A673 (cell line): ENCODE measurements around the gene MRPL1. TPM values are rescaled to one million over a fixed set of nuclear protein-coding genes. Genes with fewer than 3 reads are reported as not detected.

Experiments used
- BruUV-seq: library from RNA; stranded (reverse); fragments of 400-500 nt; replicated peaks from 2 replicates; lab custom pipeline; 2021; lab: Mats Ljungman, UMichigan
- CTCF ChIA-PET: fragments of 300-600 bp; sonication (Branson Sonifier 250); formaldehyde crosslinking; loops from one replicate; lab custom pipeline; 2022; ENCODE audit warnings: antibody characterized with exemption; lab: Charles Lee
- POLR2A ChIA-PET: fragments of 300-600 bp; sonication (Branson Sonifier 250); formaldehyde crosslinking; loops from one replicate; lab custom pipeline; 2022; ENCODE audit warnings: antibody characterized with exemption; ENCODE audit not compliant: low non-redundant PET; lab: Charles Lee
- DNase-seq: peaks from one replicate; pipeline ENCODE4 v3.0.0-alpha.2; 2015; ENCODE audit warnings: low spot score
- H3K27ac ChIP-seq: fragments of 200-600 bp; sonication (generic); 2 replicates; pipeline ENCODE4 v1.5.1; 2016; ENCODE audit warnings: mixed run types, low read depth, mild to moderate bottlenecking, mixed read lengths, antibody characterized with exemption, low read length; ENCODE audit not compliant: poor library complexity, severe bottlenecking
- H3K27me3 ChIP-seq: fragments of 200-600 bp; sonication (generic); replicated peaks from 2 replicates; pipeline ENCODE4 v1.6.1; 2017; ENCODE audit warnings: mixed run types, low read depth, mild to moderate bottlenecking, mixed read lengths, antibody characterized with exemption, low read length; ENCODE audit not compliant: insufficient read depth, poor library complexity
- H3K36me3 ChIP-seq: fragments of 200-600 bp; sonication (generic); 2 replicates; pipeline ENCODE4 v1.6.1; 2016; ENCODE audit warnings: mixed run types, mild to moderate bottlenecking, mixed read lengths, antibody characterized with exemption, low read length; ENCODE audit not compliant: insufficient read depth, poor library complexity, severe bottlenecking
- H3K4me1 ChIP-seq: fragments of 200-600 bp; sonication (generic); 2 replicates; pipeline ENCODE4 v1.6.1; 2017; ENCODE audit warnings: mixed run types, mild to moderate bottlenecking, mixed read lengths, antibody characterized with exemption, low read length; ENCODE audit not compliant: insufficient read depth, poor library complexity, severe bottlenecking
- H3K4me3 ChIP-seq: fragments of 200-600 bp; sonication (generic); 2 replicates; pipeline ENCODE4 v1.5.1; 2016; ENCODE audit warnings: low read depth, mixed run types, mild to moderate bottlenecking, mixed read lengths, low read length; ENCODE audit not compliant: poor library complexity, severe bottlenecking
- H3K9me3 ChIP-seq: fragments of 200-600 bp; sonication (generic); 2 replicates; pipeline ENCODE4 v1.6.1; 2016; ENCODE audit warnings: mixed run types, low read depth, mild to moderate bottlenecking, mixed read lengths, antibody characterized with exemption, low read length; ENCODE audit not compliant: poor library complexity, severe bottlenecking
- EZH2 ChIP-seq: fragments of 200-600 bp; sonication (generic); IDR thresholded peaks from 2 replicates; pipeline ENCODE4 v1.6.1; 2017; ENCODE audit warnings: borderline replicate concordance, low read depth, mild to moderate bottlenecking, mixed read lengths, antibody characterized with exemption, low read length; ENCODE audit not compliant: poor library complexity, severe bottlenecking
- intact Hi-C: fragments of 100-400 bp; cut with micrococcal nuclease; formaldehyde crosslinking; loops from one replicate; pipeline ENCODE4 v1.10.0; 2022; ENCODE audit not compliant: unreplicated experiment
- total RNA-seq: library from RNA; stranded (reverse); gene quantifications from 2 replicates; pipeline ENCODE4 v1.2.3, GENCODE V29; 2021
- TF ChIP-seq, protein P1 (sequence below): fragments of 300-800, 200-600 bp; sonication (generic); conservative IDR thresholded peaks from 2 replicates; pipeline ENCODE4 v1.5.1; 2017; ENCODE audit warnings: low read depth, mild to moderate bottlenecking, antibody characterized with exemption, low read length, moderate library complexity, mixed read lengths

MRPL1 gene
- total RNA-seq, 1 experiment from 2014 or later: 32.2 TPM

DNA sequence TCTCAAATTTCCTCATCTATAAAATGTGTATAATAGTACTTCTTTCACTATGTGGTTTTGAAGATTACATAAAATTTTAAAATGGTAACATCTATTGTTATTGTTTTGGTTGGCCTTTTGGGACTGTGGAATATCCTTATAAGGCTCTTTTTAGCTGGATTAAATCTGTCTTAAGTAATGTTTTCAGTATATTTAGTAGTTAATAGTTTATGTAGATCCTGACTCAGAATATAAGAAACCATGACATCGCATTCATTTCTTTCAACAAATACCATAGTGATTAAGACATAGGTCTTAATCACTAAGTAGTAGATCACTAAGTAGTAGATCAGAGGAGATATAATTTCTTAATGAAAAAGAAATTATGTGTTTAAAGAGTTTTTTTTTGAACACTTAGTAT, 48.5 kb downstream of the MRPL1 start:
- intact Hi-C loops: no loop called here
- Histone ChIP-seq H3K36me3 (no peaks in the 10 kb centered on the region), H3K9me3 (no peaks in the 10 kb centered on the region), H3K27me3 (no peaks in the 10 kb centered on the region), H3K27ac (no peak overlapping the region), H3K4me3 (no peak overlapping the region), H3K4me1 (no peaks in the 10 kb centered on the region)
- ChIA-PET POLR2A (no interaction called here), CTCF (no interaction called here)
- no TSS peak for BruUV-seq
- DNase-seq: no peak
- TF ChIP-seq, protein P1, sequence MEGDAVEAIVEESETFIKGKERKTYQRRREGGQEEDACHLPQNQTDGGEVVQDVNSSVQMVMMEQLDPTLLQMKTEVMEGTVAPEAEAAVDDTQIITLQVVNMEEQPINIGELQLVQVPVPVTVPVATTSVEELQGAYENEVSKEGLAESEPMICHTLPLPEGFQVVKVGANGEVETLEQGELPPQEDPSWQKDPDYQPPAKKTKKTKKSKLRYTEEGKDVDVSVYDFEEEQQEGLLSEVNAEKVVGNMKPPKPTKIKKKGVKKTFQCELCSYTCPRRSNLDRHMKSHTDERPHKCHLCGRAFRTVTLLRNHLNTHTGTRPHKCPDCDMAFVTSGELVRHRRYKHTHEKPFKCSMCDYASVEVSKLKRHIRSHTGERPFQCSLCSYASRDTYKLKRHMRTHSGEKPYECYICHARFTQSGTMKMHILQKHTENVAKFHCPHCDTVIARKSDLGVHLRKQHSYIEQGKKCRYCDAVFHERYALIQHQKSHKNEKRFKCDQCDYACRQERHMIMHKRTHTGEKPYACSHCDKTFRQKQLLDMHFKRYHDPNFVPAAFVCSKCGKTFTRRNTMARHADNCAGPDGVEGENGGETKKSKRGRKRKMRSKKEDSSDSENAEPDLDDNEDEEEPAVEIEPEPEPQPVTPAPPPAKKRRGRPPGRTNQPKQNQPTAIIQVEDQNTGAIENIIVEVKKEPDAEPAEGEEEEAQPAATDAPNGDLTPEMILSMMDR: no peak
- no peak for TF ChIP-seq EZH2

DNA sequence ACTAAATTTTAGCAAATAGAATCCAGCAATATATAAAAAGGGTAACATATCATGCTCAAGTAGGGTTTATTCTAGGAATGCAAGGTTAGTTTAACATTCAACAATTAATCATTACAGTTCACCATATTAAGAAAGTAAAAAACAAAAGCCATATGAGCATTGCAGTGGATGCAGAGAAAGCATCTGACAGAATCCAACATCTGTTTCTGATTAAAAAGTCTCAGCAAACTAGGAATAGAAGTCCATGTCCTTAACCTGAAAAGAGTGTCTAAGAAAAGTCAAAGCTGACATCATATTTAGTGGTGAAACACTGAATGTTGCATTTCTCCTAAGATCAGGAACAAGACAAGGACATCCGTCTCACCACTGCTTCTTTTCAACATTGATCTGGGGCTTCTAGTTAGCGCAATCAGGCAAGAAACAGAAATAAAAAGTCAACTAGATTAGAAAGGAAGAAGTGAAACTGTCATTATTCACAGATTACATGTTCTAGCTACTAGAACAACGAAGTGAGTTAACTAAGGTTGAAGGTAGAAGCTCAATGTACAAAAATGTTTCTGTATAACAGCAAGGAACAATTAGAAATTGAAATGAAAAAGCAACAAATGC, 49.3 kb downstream of the MRPL1 start:
- ChIA-PET CTCF (no interaction called here), POLR2A (no interaction called here)
- Histone ChIP-seq H3K4me3 (no peak overlapping the region), H3K4me1 (no peaks in the 10 kb centered on the region), H3K27me3 (no peaks in the 10 kb centered on the region), H3K27ac (no peak overlapping the region), H3K36me3 (no peaks in the 10 kb centered on the region), H3K9me3 (no peaks in the 10 kb centered on the region)
- DNase-seq: no peak
- TF ChIP-seq, protein P1: no peak
- TF ChIP-seq EZH2: no peak
- no TSS peak for BruUV-seq
- intact Hi-C loops: no loop called here

GRCh38 chr4:77913348-77913747, 50.7 kb downstream of the MRPL1 start:
- Histone ChIP-seq H3K9me3 (no peaks in the 10 kb centered on the region), H3K4me1 (no peaks in the 10 kb centered on the region), H3K4me3 (no peak overlapping the region), H3K27ac (no peak overlapping the region), H3K27me3 (no peaks in the 10 kb centered on the region), H3K36me3 (no peaks in the 10 kb centered on the region)
- CTCF ChIA-PET: no interaction called here
- intact Hi-C loops: no loop called here
- POLR2A ChIA-PET: no interaction called here
- TF ChIP-seq, protein P1: no peak
- TF ChIP-seq EZH2: no peak
- DNase-seq: no peak
- BruUV-seq: no TSS peak
